ENCODE results near the gene C15orf39.
"Not testable (repeated sequence)": the region's sequence is repeated elsewhere in the genome, so short reads cannot be mapped to it uniquely, and the experiment has no call there.

- TF ChIP-seq, protein P1, sequence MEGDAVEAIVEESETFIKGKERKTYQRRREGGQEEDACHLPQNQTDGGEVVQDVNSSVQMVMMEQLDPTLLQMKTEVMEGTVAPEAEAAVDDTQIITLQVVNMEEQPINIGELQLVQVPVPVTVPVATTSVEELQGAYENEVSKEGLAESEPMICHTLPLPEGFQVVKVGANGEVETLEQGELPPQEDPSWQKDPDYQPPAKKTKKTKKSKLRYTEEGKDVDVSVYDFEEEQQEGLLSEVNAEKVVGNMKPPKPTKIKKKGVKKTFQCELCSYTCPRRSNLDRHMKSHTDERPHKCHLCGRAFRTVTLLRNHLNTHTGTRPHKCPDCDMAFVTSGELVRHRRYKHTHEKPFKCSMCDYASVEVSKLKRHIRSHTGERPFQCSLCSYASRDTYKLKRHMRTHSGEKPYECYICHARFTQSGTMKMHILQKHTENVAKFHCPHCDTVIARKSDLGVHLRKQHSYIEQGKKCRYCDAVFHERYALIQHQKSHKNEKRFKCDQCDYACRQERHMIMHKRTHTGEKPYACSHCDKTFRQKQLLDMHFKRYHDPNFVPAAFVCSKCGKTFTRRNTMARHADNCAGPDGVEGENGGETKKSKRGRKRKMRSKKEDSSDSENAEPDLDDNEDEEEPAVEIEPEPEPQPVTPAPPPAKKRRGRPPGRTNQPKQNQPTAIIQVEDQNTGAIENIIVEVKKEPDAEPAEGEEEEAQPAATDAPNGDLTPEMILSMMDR (conservative IDR thresholded peaks at IDR 0.05) = not testable (repeated sequence)
- not testable (repeated sequence) for TF ChIP-seq EZH2 (IDR thresholded peaks at IDR 0.05; ENCODE audit: low read depth)
These were observed 56.4 kb downstream of the C15orf39 start, which contains the start of gene GOLGA6C for GRCh38 chr15:75258034-75258433.
